ENCODE results near the gene CCL4L2. TPM values are rescaled to one million over a fixed set of nuclear protein-coding genes. Genes with fewer than 3 reads are reported as not detected.
"Not testable (repeated sequence)": the region's sequence is repeated elsewhere in the genome, so short reads cannot be mapped to it uniquely, and the experiment has no call there.

CCL4L2 gene
- total RNA-seq, 2 experiments from 2014 or later = not detected

DNA sequence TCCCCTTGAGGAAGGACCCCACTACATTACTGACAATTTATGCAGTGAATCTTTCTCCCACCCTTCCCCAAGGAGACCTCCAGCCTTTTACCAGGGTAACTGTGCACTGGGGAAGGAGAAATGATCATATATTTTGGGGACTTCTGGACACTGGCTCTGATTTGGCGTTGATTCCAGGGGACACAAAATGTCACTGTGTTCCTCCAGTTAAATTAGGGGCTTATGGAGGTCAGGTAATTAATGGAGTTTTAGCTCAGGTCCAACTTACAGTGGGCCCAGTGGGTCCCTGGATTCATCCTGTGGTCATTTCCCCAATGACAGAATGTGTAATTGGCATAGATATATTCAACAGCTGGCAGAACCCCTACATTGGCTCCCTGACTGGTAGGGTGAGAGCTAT is 8.7 kb downstream of the CCL4L2 start:
- CTCF ChIA-PET; H3K36me3 Mint-ChIP-seq (ENCODE audit: low read depth); H3K4me3 Mint-ChIP-seq; POLR2A ChIA-PET; DNase-seq; H3K9me3 Mint-ChIP-seq; H3K27me3 Mint-ChIP-seq; H3K4me1 Mint-ChIP-seq; H3K27ac Mint-ChIP-seq: not testable (repeated sequence)

GRCh38 chr17:36220737-36221580 is 10.1 kb downstream of the CCL4L2 start:
- CTCF ChIA-PET; H3K4me3 Mint-ChIP-seq; DNase-seq; H3K9me3 Mint-ChIP-seq; H3K27me3 Mint-ChIP-seq; H3K36me3 Mint-ChIP-seq (ENCODE audit: low read depth); POLR2A ChIA-PET; H3K27ac Mint-ChIP-seq; H3K4me1 Mint-ChIP-seq: not testable (repeated sequence)

GRCh38 chr17:36221581-36222100 is 10.8 kb downstream of the CCL4L2 start:
- H3K4me3 Mint-ChIP-seq, POLR2A ChIA-PET, H3K4me1 Mint-ChIP-seq: not testable (repeated sequence)

GRCh38 chr17:36222967-36223366 is 12.1 kb downstream of the CCL4L2 start:
- H3K36me3 Mint-ChIP-seq (ENCODE audit: low read depth); H3K27ac Mint-ChIP-seq; POLR2A ChIA-PET; H3K4me3 Mint-ChIP-seq; H3K27me3 Mint-ChIP-seq; H3K9me3 Mint-ChIP-seq; H3K4me1 Mint-ChIP-seq; CTCF ChIA-PET; DNase-seq: not testable (repeated sequence)

More at GRCh38 chr17:36221581-36222100, 10.8 kb downstream of the CCL4L2 start:
- H3K27ac Mint-ChIP-seq; CTCF ChIA-PET; H3K36me3 Mint-ChIP-seq (ENCODE audit: low read depth); H3K9me3 Mint-ChIP-seq; H3K27me3 Mint-ChIP-seq; DNase-seq: not testable (repeated sequence)

- H3K27me3 Mint-ChIP-seq = not testable (repeated sequence)
Observed at GRCh38 chr17:36229644-36230043, 18.8 kb downstream of the CCL4L2 start.

DNA sequence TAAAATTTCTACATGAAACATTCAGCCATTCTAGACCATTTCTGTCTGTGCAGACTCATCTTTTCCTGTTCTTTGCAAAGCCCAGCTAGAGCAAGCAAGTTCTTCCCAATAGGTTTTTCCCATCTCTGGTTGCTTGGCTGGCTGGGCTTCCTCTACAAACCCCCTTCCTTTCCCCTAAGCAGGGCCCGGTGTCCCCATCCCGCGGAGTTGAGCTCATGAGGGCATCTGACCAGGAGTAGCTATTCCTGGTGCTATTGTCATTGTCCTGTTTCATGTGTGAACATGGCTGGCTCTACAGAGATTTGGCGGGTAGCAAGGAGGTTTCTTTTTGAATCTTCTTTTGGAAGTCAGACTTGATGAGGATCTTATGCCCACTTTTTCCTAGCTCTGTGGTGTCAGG is 31.2 kb downstream of the CCL4L2 start:
- H3K4me3 Mint-ChIP-seq; DNase-seq; CTCF ChIA-PET; POLR2A ChIA-PET; H3K36me3 Mint-ChIP-seq (ENCODE audit: low read depth); H3K27me3 Mint-ChIP-seq; H3K27ac Mint-ChIP-seq; H3K9me3 Mint-ChIP-seq; H3K4me1 Mint-ChIP-seq: not testable (repeated sequence)

More at GRCh38 chr17:36229644-36230043, 18.8 kb downstream of the CCL4L2 start:
- DNase-seq; H3K36me3 Mint-ChIP-seq (ENCODE audit: low read depth); POLR2A ChIA-PET; CTCF ChIA-PET; H3K9me3 Mint-ChIP-seq; H3K4me3 Mint-ChIP-seq; H3K27ac Mint-ChIP-seq; H3K4me1 Mint-ChIP-seq: not testable (repeated sequence)

Other genes starting within 250 kb of the CCL4L2 start
- not detected for gene CCL16, start 229.6 kb upstream of the CCL4L2 start, total RNA-seq
- not detected for gene CCL14, start 224.3 kb upstream of the CCL4L2 start, total RNA-seq
- not detected for gene CCL15, start 209.5 kb upstream of the CCL4L2 start, total RNA-seq
- gene CCL23, start 193.1 kb upstream of the CCL4L2 start, total RNA-seq = not detected
- gene CCL18, start 146.8 kb upstream of the CCL4L2 start, total RNA-seq = not detected
- gene CCL3, start 120.9 kb upstream of the CCL4L2 start, total RNA-seq = 1 to 10 TPM; 3.7 to 4.1 TPM
- gene CCL4, start 107.2 kb upstream of the CCL4L2 start, total RNA-seq = 1 to 10 TPM; 2.8 to 3.9 TPM
- gene TBC1D3B, start 34.4 kb upstream of the CCL4L2 start, total RNA-seq = 1 to 10 TPM; 2.4 to 3.3 TPM
- gene CCL3L1, start 14.3 kb upstream of the CCL4L2 start, total RNA-seq = not detected
- under 1 TPM; 0.72 to 0.96 TPM for gene TBC1D3I, start 53.5 kb downstream of the CCL4L2 start, total RNA-seq
- gene TBC1D3G, start 112.8 kb downstream of the CCL4L2 start, total RNA-seq = not detected
- not detected for gene TBC1D3H, start 177.4 kb downstream of the CCL4L2 start, total RNA-seq